ENCODE results near the gene SCAF11. TPM values are rescaled to one million over a fixed set of nuclear protein-coding genes. Genes with fewer than 3 reads are reported as not detected.
A peak's percentile ranks its signal among the peaks of the same experiment; 100 is the strongest.
"Not testable (repeated sequence)": the region's sequence is repeated elsewhere in the genome, so short reads cannot be mapped to it uniquely, and the experiment has no call there.

The SCAF11 gene
- total RNA-seq (100 to 1,000 TPM in 3 of 7 donors, 10 to 100 TPM in 4; 91.8 to 149 (median 97.7) TPM), polyA plus RNA-seq (10 to 100 TPM; 30.8 to 42.2 TPM)
- long read RNA-seq, donor 1, full-length matches to known transcripts, result 31 of 141 reads
- long read RNA-seq, donor 1, partial matches to known transcripts, result 84 of 141 reads
- long read RNA-seq, donor 1, other reads (novel, unspliced or antisense), result 26 of 141 reads
- long read RNA-seq, donor 2, full-length matches to known transcripts, result 23 of 59 reads
- long read RNA-seq, donor 2, partial matches to known transcripts, result 28 of 59 reads
- long read RNA-seq, donor 2, other reads (novel, unspliced or antisense), result 8 of 59 reads
- long read RNA-seq, donor 3, full-length matches to known transcripts, result 12 of 19 reads
- long read RNA-seq, donor 3, partial matches to known transcripts, result 2 of 19 reads
- long read RNA-seq, donor 3, other reads (novel, unspliced or antisense), result 5 of 19 reads

- intact Hi-C loops (cut with DNase I), result loop anchor here in 2 of 4 donors (2.0 kb wide), 2 partner anchors 260 to 262 kb away; partner anchors contain the start of gene ARID2 (in 1 of the 2)
- Histone ChIP-seq H3K36me3 (no peaks in the 10 kb centered on the region), H3K27me3 (no peaks in the 10 kb centered on the region), H3K9me3 (no peaks in the 10 kb centered on the region), H3K27ac (peak within 1 kb of the TSS; percentile 91 to 97), H3K4me3 (peak within 1 kb of the TSS; percentile 82), H3K4me1 (ENCODE audit: insufficient read depth) (peaks cover 7% of the 10 kb centered on the region)
- TF ChIP-seq EP300 (IDR thresholded peaks at IDR 0.05) (no peak), POLR2A (IDR thresholded peaks at IDR 0.05) (peak; percentile 90), CTCF (IDR thresholded peaks at IDR 0.05) (peak; percentile 93 to 99 (median 99))
- DNase-seq, result peak; percentile 100
- WGBS, 3 donors, result 0% methylated on average over 45 to 54 of the region's 54 CpGs
Observed at GRCh38 chr12:45990468-45991283, at the start of gene SCAF11. Gene SCAF11 (minus strand): TSS chr12:45990574. CDS start chr12:45964167, 26,407 bp downstream.

- H3K9me3 ChIP-seq; intact Hi-C loops (cut with DNase I); H3K27ac ChIP-seq; H3K27me3 ChIP-seq; H3K4me1 ChIP-seq (ENCODE audit: insufficient read depth); H3K36me3 ChIP-seq; H3K4me3 ChIP-seq; DNase-seq: not testable (repeated sequence)
- 22 to 24% (median 23%) methylated on average over 4 of the region's 4 CpGs for WGBS, 3 donors
Observed at GRCh38 chr12:46037066-46037465, 46.7 kb upstream of the SCAF11 start.

- Histone ChIP-seq H3K27me3 (no peaks in the 10 kb centered on the region), H3K9me3 (peaks cover 0 to 13% of the 10 kb centered on the region in 2 donors), H3K27ac (no peak overlapping the region), H3K4me3 (no peak overlapping the region), H3K36me3 (no peaks in the 10 kb centered on the region), H3K4me1 (ENCODE audit: insufficient read depth) (no peaks in the 10 kb centered on the region)
- TF ChIP-seq CTCF (IDR thresholded peaks at IDR 0.05) (no peak), EP300 (IDR thresholded peaks at IDR 0.05) (no peak), POLR2A (IDR thresholded peaks at IDR 0.05) (no peak)
- intact Hi-C loops (cut with DNase I), result no loop called here
- no peak for DNase-seq
Observed at GRCh38 chr12:46027172-46027571, 36.8 kb upstream of the SCAF11 start.

GRCh38 chr12:46024099-46024498 lies 33.7 kb upstream of the SCAF11 start:
- no peak overlapping the region for H3K27ac ChIP-seq
- H3K9me3 ChIP-seq, result peaks cover 0 to 13% of the 10 kb centered on the region in 2 donors
- DNase-seq, result no peak
- no peak for TF ChIP-seq POLR2A (IDR thresholded peaks at IDR 0.05)
- TF ChIP-seq EP300 (IDR thresholded peaks at IDR 0.05), result no peak
- no peak for TF ChIP-seq CTCF (IDR thresholded peaks at IDR 0.05)
- intact Hi-C loops (cut with DNase I), result no loop called here
- H3K4me3 ChIP-seq, result no peak overlapping the region
- no peaks in the 10 kb centered on the region for H3K36me3 ChIP-seq
- 71 to 82% (median 80%) methylated on average over 2 of the region's 2 CpGs for WGBS, 3 donors
- H3K4me1 ChIP-seq (ENCODE audit: insufficient read depth), result no peaks in the 10 kb centered on the region
- no peaks in the 10 kb centered on the region for H3K27me3 ChIP-seq
